Sigmoid colon (tissue), 4 donors: ENCODE data around the gene ETV6.

Source experiments
- CTCF ChIP-seq, 4 experiments: fragments of 450-650 bp in 3 of 4; fragments of 200-600 bp in 1 of 4; IDR thresholded peaks; one replicate each; pipeline ENCODE4 v1.5.1; 2016 to 2019; ENCODE audit warnings: antibody characterized with exemption in 4 of 4, mild to moderate bottlenecking in 3 of 4, moderate library complexity in 2 of 4
- EP300 ChIP-seq, 4 donors: sonication (generic); formaldehyde crosslinking; IDR thresholded peaks; one replicate each; pipeline ENCODE4 v1.6.1; 2017; ENCODE audit warnings: antibody characterized with exemption in 4 of 4
- POLR2AphosphoS5 ChIP-seq, 4 donors: sonication (generic); formaldehyde crosslinking; IDR thresholded peaks; one replicate each; pipeline ENCODE4 v1.6.1; 2017; ENCODE audit warnings: antibody characterized with exemption in 4 of 4

DNA sequence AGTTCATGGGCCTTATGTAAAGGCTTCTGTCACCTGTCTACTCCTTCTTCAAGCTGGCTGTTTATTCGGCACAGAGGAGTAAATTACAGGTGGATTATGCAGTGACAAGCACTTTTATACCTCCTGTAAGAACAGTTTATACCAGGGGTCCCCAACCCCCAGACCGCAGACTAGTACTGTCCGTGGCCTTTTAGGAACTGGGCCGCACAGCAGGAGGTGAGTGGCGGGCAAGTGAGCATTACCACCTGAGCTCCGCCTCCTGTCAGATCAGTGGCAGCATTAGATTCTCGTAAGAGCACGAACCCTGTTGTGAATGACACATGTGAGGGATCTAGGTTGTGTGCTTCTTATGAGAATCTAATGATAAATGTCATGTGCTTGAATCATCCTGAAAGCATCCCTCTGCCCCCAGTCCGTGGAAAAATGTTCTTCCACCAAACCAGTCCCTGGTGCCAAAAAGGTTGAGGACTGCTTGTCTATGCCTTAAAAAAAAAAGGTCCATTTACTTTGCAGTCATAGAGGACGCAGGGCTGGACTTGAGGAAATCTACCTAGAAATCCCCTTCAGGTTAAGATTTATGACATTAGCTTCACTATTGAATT lies 78.8 kb downstream of the ETV6 start:
- TF ChIP-seq POLR2AphosphoS5 (IDR thresholded peaks at IDR 0.05) (no peak), EP300 (IDR thresholded peaks at IDR 0.05) (no peak), CTCF (IDR thresholded peaks at IDR 0.05) (no peak)
